ENCODE measurements around the gene SCNN1A.

DNA sequence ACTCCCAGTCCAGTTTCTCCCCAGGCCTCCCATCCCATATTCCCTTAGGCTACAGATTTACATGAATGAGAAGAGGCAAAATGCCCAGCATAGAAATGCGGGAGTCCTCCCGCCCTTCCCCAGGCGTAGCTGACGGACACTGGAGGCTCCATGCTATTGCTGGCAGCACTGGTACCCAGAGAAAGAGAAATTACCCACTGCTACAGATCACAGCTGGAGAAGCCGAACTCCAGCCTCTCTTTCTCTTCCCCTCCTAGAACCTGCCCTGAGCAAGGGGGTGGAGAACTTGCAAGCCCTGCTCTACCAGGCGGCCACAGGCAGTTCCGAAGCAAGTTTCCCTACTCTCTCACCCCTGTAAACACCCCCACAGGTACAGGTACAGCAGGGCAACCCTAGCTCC is 12.2 kb upstream of the SCNN1A start:
- no peak for TF ChIP-seq EP300 (IDR thresholded peaks at IDR 0.05)
- TF ChIP-seq, protein P1, sequence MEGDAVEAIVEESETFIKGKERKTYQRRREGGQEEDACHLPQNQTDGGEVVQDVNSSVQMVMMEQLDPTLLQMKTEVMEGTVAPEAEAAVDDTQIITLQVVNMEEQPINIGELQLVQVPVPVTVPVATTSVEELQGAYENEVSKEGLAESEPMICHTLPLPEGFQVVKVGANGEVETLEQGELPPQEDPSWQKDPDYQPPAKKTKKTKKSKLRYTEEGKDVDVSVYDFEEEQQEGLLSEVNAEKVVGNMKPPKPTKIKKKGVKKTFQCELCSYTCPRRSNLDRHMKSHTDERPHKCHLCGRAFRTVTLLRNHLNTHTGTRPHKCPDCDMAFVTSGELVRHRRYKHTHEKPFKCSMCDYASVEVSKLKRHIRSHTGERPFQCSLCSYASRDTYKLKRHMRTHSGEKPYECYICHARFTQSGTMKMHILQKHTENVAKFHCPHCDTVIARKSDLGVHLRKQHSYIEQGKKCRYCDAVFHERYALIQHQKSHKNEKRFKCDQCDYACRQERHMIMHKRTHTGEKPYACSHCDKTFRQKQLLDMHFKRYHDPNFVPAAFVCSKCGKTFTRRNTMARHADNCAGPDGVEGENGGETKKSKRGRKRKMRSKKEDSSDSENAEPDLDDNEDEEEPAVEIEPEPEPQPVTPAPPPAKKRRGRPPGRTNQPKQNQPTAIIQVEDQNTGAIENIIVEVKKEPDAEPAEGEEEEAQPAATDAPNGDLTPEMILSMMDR (IDR thresholded peaks at IDR 0.05): no peak
- no peak for TF ChIP-seq POLR2A (IDR thresholded peaks at IDR 0.05)

All from ovary (tissue), 3 donors.